ENCODE measurements around the gene GPR161.
A peak's percentile ranks its signal among the peaks of the same experiment; 100 is the strongest.

The GPR161 gene

DNA sequence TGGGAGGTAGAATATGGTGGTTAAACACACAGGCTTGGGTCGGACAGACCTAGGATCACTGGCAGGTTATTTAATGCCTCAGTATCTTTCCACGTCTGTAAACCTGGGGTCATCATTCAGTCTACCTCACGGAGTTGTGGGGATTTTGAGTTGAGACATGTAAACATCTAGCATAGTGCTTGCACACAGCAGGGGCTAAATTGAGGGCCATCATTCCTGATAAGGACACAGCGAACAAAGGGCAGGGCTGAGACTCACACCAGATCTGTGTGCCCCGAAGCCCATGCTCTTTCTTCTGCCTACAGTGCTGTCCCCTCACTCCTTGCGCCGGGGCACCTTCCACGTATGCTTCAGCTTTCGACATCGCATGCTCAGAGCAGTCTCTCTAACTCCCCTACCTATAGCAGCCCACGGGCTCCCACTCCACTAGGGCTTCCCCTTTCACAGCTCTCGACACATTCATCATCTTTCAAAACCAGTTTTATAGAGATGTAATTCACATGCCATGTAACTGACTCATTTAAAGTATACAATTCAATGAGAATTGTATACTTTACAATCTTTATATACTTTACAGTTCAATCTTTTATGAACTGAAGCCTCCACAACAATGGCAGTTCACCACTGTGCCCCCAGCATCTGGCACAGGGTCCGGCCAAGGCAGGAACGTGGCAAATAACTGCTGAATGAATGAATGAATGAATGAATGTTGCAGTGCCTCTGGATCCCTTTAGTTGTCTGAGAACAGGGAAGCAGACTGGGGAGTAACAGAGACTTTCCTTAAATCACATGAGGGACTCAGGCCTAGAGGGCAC, 48.0 kb downstream of the GPR161 start:
- Histone ChIP-seq H3K4me3 (no peak overlapping the region), H3K27ac (no peak overlapping the region)
- no peak for TF ChIP-seq CTCF (IDR thresholded peaks at IDR 0.05)
- peak; percentile 31 for DNase-seq (ENCODE audit: low spot score)

GRCh38 chr1:168087696-168088095, 49.0 kb downstream of the GPR161 start:
- H3K4me3 ChIP-seq: no peak overlapping the region
- no peak for TF ChIP-seq CTCF (IDR thresholded peaks at IDR 0.05)

GRCh38 chr1:168086438-168086837, 50.3 kb downstream of the GPR161 start:
- no peak for DNase-seq (ENCODE audit: low spot score)
- TF ChIP-seq CTCF (IDR thresholded peaks at IDR 0.05): no peak
- no peak overlapping the region for H3K4me3 ChIP-seq
- H3K27ac ChIP-seq: peak overlapping the region; percentile 72 to 85

More at GRCh38 chr1:168087696-168088095, 49.0 kb downstream of the GPR161 start:
- no peak overlapping the region for H3K27ac ChIP-seq
- DNase-seq (ENCODE audit: low spot score): peak; percentile 45

DNA sequence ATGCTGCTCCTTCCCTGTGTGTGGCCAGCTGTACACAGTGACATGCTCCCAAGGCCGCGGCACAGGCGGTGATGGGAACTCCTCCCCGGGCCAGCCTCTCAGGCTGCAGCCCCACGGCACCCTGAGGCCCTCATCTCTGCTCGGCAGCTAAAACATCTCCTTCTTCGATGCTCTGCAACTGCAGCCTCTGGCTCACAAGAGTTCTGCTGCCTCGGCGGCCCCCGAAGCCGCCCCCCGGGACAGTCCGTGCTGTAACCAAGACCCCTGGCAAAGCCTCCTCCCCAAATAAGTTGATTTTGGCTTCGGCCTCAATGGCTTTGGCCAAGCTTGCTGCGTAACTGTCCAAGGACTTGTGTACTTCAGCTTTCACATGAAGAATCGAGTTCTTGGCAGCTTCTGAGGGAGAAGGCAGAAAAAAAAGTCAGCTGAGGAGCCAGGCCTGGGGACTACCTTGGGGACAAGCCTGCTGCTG, 51.3 kb downstream of the GPR161 start:
- no peak for TF ChIP-seq CTCF (IDR thresholded peaks at IDR 0.05)
- Histone ChIP-seq H3K27ac (peak overlapping the region; percentile 72 to 85), H3K4me3 (peak overlapping the region; percentile 57)
- peak; percentile 87 for DNase-seq (ENCODE audit: low spot score)

- TF ChIP-seq CTCF (IDR thresholded peaks at IDR 0.05): peak; percentile 78
- peak overlapping the region; percentile 72 to 85 for H3K27ac ChIP-seq
- peak overlapping the region; percentile 57 for H3K4me3 ChIP-seq
- peak; percentile 72 for DNase-seq (ENCODE audit: low spot score)
These were observed 52.1 kb downstream of the GPR161 start for GRCh38 chr1:168084396-168085231.

DNA sequence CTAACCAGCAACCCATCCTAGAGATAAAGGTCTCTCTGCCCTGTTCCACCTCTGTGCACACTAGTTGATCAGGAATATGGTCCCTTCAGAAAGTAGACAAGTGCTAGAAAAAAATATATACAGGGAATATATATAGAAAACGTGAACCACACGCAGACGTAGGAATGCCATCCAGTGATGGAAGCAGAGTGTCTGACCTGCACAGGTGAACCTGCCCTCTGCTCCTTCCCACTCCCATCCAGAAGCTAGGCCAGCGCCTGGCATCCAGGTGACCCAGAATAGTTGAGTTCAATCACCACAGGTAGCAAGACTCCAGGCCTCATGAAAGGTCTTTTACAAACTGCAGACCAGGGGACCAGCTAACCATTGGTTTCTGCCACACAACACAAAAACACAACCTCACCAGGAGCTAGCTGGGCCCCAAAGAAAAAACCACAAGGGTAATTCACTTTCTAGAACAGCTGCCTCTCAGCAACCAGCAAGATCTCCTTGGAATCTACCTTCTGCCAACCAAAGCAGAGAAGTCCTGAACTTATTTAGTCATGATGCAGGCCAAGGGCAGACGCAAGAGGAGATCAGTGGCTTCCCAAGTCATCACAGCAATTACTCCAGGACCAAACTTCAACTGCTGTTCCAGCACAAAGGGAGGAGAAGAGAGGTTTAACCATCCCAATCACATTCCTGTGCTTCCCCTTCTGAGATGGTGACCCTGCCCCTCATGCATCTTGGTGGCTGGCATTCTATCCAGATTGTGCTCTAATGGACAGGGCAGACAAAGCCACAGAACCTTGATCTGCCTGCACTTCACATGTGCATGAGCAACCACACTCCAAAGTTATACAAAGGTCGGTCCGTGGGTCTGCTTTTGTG, 53.0 kb downstream of the GPR161 start:
- DNase-seq (ENCODE audit: low spot score): peak; percentile 61
- TF ChIP-seq CTCF (IDR thresholded peaks at IDR 0.05): no peak
- H3K27ac ChIP-seq: peak overlapping the region; percentile 72 to 85
- H3K4me3 ChIP-seq: no peak overlapping the region
